Esophagus squamous epithelium (tissue), 4 donors: Measurements from ENCODE around the gene RASA2.

Experiments
- POLR2A ChIP-seq, 4 donors: fragments of 450-650 bp; IDR thresholded peaks; one replicate each; pipeline ENCODE4 v1.6.1; 2017; ENCODE audit warnings: antibody characterized with exemption in 4 of 4, mild to moderate bottlenecking in 4 of 4, moderate library complexity in 3 of 4
- TF ChIP-seq, protein P1 (sequence below), 6 experiments: fragments of 450-650 bp in 4 of 6; fragments of 200-600 bp in 2 of 6; sonication (generic) in 2 of 6; IDR thresholded peaks; one replicate each; pipeline ENCODE4 v1.5.1; 2016 to 2019; ENCODE audit warnings: antibody characterized with exemption in 6 of 6, mild to moderate bottlenecking in 4 of 6, moderate library complexity in 4 of 6

DNA sequence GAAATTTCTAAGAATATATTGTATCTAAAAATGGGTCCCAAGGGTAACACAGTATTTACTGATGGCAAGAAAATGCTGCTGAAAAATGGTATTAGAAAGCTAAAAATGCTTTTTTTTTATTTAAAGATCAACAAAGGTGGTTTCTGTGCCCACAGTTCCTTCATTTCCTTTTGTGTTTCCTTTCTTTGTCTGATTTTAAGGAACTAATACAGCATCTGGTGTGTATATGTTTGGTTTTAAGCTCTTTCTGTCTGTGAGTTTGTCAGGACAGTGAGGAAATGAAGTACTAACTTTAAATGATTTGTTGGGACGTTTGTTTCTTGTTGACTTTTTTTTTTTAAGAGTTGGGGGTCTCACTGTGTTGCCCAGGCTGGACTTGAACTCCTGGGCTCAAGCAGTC lies 38.2 kb downstream of the RASA2 start:
- TF ChIP-seq, protein P1, sequence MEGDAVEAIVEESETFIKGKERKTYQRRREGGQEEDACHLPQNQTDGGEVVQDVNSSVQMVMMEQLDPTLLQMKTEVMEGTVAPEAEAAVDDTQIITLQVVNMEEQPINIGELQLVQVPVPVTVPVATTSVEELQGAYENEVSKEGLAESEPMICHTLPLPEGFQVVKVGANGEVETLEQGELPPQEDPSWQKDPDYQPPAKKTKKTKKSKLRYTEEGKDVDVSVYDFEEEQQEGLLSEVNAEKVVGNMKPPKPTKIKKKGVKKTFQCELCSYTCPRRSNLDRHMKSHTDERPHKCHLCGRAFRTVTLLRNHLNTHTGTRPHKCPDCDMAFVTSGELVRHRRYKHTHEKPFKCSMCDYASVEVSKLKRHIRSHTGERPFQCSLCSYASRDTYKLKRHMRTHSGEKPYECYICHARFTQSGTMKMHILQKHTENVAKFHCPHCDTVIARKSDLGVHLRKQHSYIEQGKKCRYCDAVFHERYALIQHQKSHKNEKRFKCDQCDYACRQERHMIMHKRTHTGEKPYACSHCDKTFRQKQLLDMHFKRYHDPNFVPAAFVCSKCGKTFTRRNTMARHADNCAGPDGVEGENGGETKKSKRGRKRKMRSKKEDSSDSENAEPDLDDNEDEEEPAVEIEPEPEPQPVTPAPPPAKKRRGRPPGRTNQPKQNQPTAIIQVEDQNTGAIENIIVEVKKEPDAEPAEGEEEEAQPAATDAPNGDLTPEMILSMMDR (IDR thresholded peaks at IDR 0.05) = no peak
- TF ChIP-seq POLR2A (IDR thresholded peaks at IDR 0.05) = no peak
